Fibroblast of villous mesenchyme (primary cell): ENCODE data around the gene LIN9. TPM values are rescaled to one million over a fixed set of nuclear protein-coding genes. Genes with fewer than 3 reads are reported as not detected.
A peak's percentile ranks its signal among the peaks of the same experiment; 100 is the strongest.

Source experiments
- DNase-seq: peaks from one replicate; pipeline ENCODE4 v3.0.0-alpha.2; 2010; ENCODE audit warnings: low read depth
- H3K4me3 ChIP-seq: 2 replicates; pipeline ENCODE4 v1.5.1; 2011; ENCODE audit warnings: low read depth, mild to moderate bottlenecking, low read length
- CTCF ChIP-seq: IDR thresholded peaks from 2 replicates; pipeline ENCODE4 v1.5.1; 2012; ENCODE audit warnings: low read depth, mild to moderate bottlenecking, low read length; ENCODE audit not compliant: insufficient read depth
- total RNA-seq: library from RNA; depleted of rRNA; stranded (reverse); fragments of >200 nt; gene quantifications from 2 replicates; pipeline ENCODE4 v1.2.3, GENCODE V29; 2012

LIN9 gene
- total RNA-seq, 1 donor: 5.6 TPM

DNA sequence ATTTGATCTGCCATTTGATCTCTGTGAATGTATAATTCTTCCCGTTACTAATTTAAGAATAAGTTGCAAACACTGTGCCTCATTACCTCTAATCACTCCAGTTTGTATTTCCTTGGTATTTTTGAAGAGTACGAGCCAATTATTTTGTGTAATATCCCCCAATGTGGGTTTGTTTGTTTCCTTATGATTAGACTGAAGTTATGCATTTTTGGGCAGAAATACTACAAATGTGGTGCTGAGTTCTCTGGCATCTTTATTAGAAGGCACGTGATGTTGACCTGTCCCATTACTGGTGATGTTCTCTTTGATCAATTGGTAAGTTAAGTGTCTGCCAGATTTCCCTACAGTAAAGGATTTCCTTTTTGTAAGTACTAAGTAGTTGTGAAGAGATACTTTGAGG, 75.2 kb downstream of the LIN9 start:
- DNase-seq: no peak
- H3K4me3 ChIP-seq: no peak overlapping the region
- no peak for TF ChIP-seq CTCF

DNA sequence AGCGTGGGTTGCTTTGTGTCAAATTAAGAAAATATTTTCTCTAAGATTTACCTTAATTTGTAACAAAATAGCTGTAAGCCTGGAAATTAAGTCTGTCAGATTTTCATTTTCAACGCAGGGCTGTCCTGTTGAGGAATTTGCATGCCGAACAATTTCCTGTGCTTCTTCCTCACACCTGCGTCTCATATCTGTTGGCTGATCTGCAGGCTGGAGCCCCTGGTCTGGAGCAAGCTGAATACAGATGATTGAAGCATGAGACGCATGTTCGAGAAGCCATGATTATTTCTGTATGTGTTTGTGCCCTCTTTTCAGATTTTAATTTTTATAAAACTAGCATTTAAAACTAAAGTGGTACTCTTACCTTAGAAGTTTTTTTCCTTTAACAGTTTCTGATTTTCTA, 75.7 kb downstream of the LIN9 start:
- TF ChIP-seq CTCF: no peak
- H3K4me3 ChIP-seq: no peak overlapping the region
- DNase-seq: no peak

GRCh38 chr1:226226601-226227000, 82.4 kb downstream of the LIN9 start:
- no peak overlapping the region for H3K4me3 ChIP-seq
- TF ChIP-seq CTCF: no peak
- no peak for DNase-seq

- TF ChIP-seq CTCF: no peak
- peak overlapping the region; percentile 60 for H3K4me3 ChIP-seq
- peak; percentile 8 for DNase-seq
Observed at GRCh38 chr1:226223786-226224244, 85.1 kb downstream of the LIN9 start.

DNA sequence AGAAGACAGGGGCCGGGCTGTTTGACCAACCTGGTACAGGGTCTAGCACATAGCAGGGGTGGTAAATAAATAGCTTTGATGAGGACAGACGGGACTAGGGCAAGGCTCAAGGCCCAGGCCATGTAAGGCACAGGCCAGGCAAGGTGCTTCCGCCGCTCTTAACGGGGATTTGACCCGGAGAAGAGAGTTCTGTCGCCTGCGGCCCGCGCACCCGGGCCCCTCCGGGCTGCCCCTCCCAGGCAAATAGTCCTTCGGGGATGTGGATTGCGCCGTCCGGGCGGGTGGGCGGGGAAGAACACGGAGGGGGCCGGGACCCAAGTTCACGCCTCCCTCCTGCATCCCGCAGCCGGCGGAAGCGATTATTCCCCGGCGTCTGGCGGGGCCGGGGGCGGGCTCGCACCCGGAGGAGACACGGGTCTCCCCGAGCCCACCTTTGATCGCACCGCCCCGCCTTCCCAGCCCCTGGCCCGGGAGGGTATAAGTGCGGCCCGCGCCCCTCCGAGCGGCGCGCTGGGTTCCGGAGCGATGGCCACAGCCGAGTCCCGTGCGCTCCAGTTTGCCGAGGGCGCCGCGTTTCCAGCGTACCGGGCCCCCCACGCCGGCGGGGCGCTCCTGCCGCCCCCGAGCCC, 85.7 kb downstream of the LIN9 start, which contains the start of gene MIXL1:
Gene MIXL1, plus strand, starts transcription at position 508 of the 629 bp plus-strand sequence. Its CDS starts 18 bp downstream, at position 526.
- no peak for TF ChIP-seq CTCF
- peak; percentile 4 for DNase-seq
- peak within 1 kb of the TSS; percentile 60 for H3K4me3 ChIP-seq

DNA sequence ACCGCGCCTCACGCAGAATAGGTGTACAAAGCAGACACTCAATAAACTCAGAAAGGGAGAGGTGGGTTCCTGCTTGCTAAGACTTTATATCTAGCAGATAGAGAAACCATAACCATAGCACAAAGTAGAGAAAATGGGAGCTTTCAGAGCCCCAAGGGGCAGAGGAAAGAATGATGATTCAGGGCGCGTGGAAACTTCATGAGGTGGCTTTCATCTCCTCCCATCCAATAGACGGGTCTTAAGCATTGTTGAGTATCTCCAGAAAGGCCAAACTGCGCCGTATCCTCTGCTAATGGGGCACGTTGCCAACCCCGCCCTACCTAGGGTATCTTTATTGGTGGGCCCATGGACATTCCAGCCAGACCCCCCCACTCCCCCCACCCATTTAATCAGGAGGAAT, 86.3 kb downstream of the LIN9 start:
- H3K4me3 ChIP-seq: no peak overlapping the region
- no peak for TF ChIP-seq CTCF
- DNase-seq: no peak
